ENCODE data around the gene ERC2.
"Not testable (repeated sequence)": the region's sequence is repeated elsewhere in the genome, so short reads cannot be mapped to it uniquely, and the experiment has no call there.

ERC2 gene

GRCh38 chr3:56051052-56051451, 417.2 kb downstream of the ERC2 start:
- Mint-ChIP-seq H3K4me3 (no peak overlapping the region), H3K27ac (no peak overlapping the region), H3K4me1 (no peaks in the 10 kb centered on the region), H3K36me3 (ENCODE audit: low read depth) (no peaks in the 10 kb centered on the region), H3K27me3 (peaks cover 2% of the 10 kb centered on the region), H3K9me3 (no peaks in the 10 kb centered on the region)
- ATAC-seq: no peak
- no peak for DNase-seq

DNA sequence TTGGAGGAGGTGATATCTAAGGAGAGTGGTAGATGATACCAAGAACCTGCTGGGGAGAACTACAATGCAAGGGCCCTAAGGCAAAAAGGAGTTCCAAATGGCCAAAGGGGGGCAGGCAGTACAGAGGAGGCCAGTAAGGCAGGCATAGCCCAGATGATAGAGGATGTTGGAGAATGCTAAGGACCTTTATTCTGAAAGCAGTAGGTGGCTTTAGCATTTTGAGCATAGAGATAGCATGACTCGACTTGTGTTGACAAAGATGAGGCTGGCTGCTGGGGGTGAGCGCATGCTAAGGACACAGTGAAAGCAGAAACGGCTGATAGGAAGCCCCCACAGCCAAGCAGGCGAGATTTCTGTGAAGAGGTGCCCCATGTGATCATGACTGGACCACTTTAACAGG, 419.3 kb downstream of the ERC2 start:
- H3K9me3 Mint-ChIP-seq: no peaks in the 10 kb centered on the region
- H3K27ac Mint-ChIP-seq: no peak overlapping the region
- DNase-seq: no peak
- ATAC-seq: no peak
- no peaks in the 10 kb centered on the region for H3K36me3 Mint-ChIP-seq (ENCODE audit: low read depth)
- H3K4me1 Mint-ChIP-seq: no peaks in the 10 kb centered on the region
- no peak overlapping the region for H3K4me3 Mint-ChIP-seq
- H3K27me3 Mint-ChIP-seq: peaks cover 2% of the 10 kb centered on the region

GRCh38 chr3:56048331-56048730, 419.9 kb downstream of the ERC2 start:
- ATAC-seq: no peak
- no peak for DNase-seq
- Mint-ChIP-seq H3K27ac (no peak overlapping the region), H3K27me3 (peaks cover 2% of the 10 kb centered on the region), H3K4me1 (no peaks in the 10 kb centered on the region), H3K4me3 (no peak overlapping the region), H3K9me3 (no peaks in the 10 kb centered on the region), H3K36me3 (ENCODE audit: low read depth) (no peaks in the 10 kb centered on the region)

DNA sequence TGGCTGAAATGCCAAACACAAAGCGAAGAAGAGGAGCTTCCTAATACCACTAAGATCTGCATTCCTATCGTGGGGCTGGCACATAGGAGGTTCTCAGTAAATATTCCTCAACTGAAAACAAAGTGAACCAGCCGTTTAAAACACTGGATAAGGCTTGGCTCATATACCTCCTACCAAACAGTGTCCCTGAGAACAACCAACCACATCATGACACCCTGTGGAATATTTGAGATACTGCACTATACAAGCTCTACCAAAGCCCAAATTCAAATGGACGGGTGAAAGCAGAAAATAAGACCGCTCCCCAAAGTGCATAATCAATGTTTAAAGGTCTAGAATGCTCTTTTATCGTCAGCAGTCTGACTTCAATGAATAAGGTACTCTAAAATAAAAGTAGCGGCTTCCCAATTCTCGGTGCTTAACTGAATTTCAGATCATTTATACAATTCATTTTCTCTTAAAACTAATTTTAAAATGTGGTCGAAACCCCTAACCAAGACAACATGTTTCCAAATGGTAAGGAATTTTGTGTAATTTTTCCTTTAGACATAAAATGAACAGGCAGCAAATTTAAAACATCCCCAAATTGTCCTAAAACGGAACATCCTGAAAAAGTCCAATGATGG, 425.8 kb downstream of the ERC2 start:
- Mint-ChIP-seq H3K4me1 (no peaks in the 10 kb centered on the region), H3K9me3 (peaks cover 11% of the 10 kb centered on the region), H3K27me3 (no peaks in the 10 kb centered on the region), H3K27ac (no peak overlapping the region), H3K36me3 (ENCODE audit: low read depth) (no peaks in the 10 kb centered on the region), H3K4me3 (no peak overlapping the region)
- no peak for ATAC-seq
- no peak for DNase-seq

DNA sequence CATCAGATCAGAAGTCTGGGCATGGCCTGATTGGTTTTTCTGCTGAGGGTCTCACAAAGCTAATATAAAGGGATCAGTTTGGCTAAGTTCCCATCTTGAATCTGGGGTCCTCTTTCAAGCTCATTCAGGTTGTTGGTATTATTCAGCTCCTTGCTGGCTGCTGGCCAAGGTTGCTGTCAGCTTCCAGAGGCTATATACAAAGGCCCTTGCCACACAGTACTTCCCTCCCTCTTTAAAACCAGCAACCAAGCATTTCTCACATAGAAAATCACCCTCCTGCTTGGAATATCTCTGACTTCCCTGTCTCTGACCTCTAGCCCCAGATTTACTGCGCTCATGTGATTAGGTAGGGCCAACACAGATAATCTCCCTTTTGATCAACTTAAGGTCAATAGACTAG, 442.9 kb downstream of the ERC2 start:
- ATAC-seq (no peak), DNase-seq (no peak)
- Mint-ChIP-seq H3K27ac (no peak overlapping the region), H3K4me1 (no peaks in the 10 kb centered on the region), H3K9me3 (no peaks in the 10 kb centered on the region), H3K27me3 (peaks cover 1% of the 10 kb centered on the region), H3K4me3 (no peak overlapping the region), H3K36me3 (ENCODE audit: low read depth) (no peaks in the 10 kb centered on the region)

DNA sequence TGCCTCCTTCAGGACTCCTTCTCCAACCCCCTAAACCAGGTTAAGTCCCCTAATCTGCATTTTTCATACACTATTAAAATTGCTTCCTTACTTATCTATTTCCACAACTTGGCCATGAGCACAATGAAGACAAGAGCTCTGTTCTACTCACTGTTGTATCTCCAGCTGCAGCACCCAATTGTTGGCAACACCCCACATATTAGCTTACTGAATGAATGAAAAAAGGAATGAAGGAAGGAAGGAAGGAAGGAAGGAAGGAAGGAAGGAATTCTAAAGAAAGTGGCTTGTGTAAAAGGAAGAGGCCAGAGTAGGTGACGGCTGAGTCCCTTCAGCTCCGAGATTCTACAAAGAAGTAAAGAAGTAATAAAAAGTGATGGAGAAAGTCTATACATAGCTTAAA, 444.7 kb downstream of the ERC2 start:
- H3K9me3 Mint-ChIP-seq: no peaks in the 10 kb centered on the region
- ATAC-seq (no peak), DNase-seq (no peak)
- no peak overlapping the region for H3K4me3 Mint-ChIP-seq
- H3K4me1 Mint-ChIP-seq: no peaks in the 10 kb centered on the region
- no peak overlapping the region for H3K27ac Mint-ChIP-seq
- peaks cover 1% of the 10 kb centered on the region for H3K27me3 Mint-ChIP-seq
- H3K36me3 Mint-ChIP-seq (ENCODE audit: low read depth): no peaks in the 10 kb centered on the region

GRCh38 chr3:56022619-56023018, 445.6 kb downstream of the ERC2 start:
- H3K36me3 Mint-ChIP-seq (ENCODE audit: low read depth): no peaks in the 10 kb centered on the region

GRCh38 chr3:56019490-56020146, 448.6 kb downstream of the ERC2 start:
- Mint-ChIP-seq H3K9me3 (no peaks in the 10 kb centered on the region), H3K4me1 (no peaks in the 10 kb centered on the region), H3K27me3 (peaks cover 1% of the 10 kb centered on the region), H3K27ac (no peak overlapping the region), H3K4me3 (no peak overlapping the region), H3K36me3 (ENCODE audit: low read depth) (no peaks in the 10 kb centered on the region)
- ATAC-seq (no peak), DNase-seq (no peak)

More at GRCh38 chr3:56022619-56023018, 445.6 kb downstream of the ERC2 start:
- Mint-ChIP-seq H3K4me3 (no peak overlapping the region), H3K27me3 (peaks cover 1% of the 10 kb centered on the region), H3K27ac (no peak overlapping the region), H3K9me3 (no peaks in the 10 kb centered on the region), H3K4me1 (no peaks in the 10 kb centered on the region)
- no peak for DNase-seq
- no peak for ATAC-seq

DNA sequence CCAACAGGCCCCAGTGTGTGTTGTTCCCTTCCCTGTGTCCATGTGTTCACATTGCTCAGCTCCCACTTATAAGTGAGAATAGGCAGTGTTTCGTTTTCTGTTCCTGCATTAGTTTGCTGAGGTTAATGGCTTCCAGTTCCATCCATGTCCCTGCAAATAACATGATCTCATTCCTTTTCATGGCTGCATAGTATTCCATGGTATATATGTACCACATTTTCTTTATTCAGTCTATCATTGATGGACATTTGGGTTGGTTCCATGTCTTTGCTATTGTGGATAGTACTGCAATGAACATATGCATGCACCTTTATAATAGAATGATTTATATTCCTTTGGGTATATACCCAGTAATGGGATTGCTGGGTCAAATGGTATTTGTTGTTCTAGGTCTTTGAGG, 452.9 kb downstream of the ERC2 start:
- H3K27me3 Mint-ChIP-seq; H3K4me1 Mint-ChIP-seq; H3K27ac Mint-ChIP-seq; H3K4me3 Mint-ChIP-seq; DNase-seq; H3K9me3 Mint-ChIP-seq; ATAC-seq; H3K36me3 Mint-ChIP-seq (ENCODE audit: low read depth): not testable (repeated sequence)

DNA sequence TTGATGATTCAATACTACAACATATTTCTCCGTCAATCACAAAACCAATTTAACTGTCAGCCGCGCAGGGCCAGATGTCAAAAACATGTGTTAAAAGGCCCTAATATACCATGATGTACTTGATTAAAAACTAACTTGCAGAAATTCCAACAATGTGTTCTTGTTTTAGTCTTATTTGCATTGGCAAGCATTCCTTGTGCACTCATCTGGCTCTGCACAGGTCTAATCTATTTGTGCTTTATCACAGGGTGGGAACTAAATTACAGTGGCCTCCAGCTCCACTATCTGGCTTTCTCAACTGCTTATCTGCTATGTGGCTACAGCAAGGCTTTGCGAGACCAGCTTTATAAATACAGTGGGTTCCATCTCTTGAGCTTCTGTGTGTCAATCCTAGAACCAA, 455.5 kb downstream of the ERC2 start:
- Mint-ChIP-seq H3K4me1 (no peaks in the 10 kb centered on the region), H3K4me3 (no peak overlapping the region), H3K36me3 (ENCODE audit: low read depth) (no peaks in the 10 kb centered on the region), H3K27me3 (no peaks in the 10 kb centered on the region), H3K27ac (no peak overlapping the region), H3K9me3 (no peaks in the 10 kb centered on the region)
- DNase-seq (no peak), ATAC-seq (no peak)

DNA sequence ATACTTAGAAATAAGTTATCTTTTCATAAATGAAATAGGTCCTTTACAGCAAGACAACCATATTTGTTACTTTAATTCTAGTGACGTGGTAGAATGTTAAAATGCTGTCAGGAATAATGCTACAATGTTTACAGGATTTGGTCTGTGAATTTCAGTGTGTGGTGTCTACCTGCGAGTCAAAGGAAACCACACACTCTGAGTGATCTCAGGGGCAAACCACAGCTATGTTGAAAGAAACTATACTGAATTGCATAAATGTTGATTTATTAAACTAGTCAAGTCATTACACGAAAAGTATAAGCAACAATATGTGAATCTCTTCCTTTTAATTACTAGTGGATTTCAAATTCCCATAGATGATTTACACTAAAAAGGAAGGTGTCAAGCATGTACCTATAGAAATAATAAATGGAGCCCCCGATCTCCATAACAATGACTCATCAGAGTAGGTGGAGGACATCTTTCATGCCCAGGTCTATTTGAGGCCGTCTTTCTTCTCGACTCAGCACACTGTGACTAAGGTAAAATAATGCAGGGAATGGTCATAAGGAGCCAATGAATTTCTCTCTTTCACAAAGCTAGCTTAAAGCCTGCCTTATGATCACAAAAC, 463.0 kb downstream of the ERC2 start:
- Mint-ChIP-seq H3K4me1 (no peaks in the 10 kb centered on the region), H3K9me3 (no peaks in the 10 kb centered on the region), H3K4me3 (no peak overlapping the region), H3K27ac (no peak overlapping the region), H3K27me3 (peaks cover 3% of the 10 kb centered on the region), H3K36me3 (ENCODE audit: low read depth) (no peaks in the 10 kb centered on the region)
- no peak for ATAC-seq
- DNase-seq: no peak

- no peak for DNase-seq
- H3K27me3 Mint-ChIP-seq: peaks cover 3% of the 10 kb centered on the region
- no peak overlapping the region for H3K4me3 Mint-ChIP-seq
- no peak for ATAC-seq
- H3K4me1 Mint-ChIP-seq: no peaks in the 10 kb centered on the region
- no peak overlapping the region for H3K27ac Mint-ChIP-seq
- no peaks in the 10 kb centered on the region for H3K9me3 Mint-ChIP-seq
- H3K36me3 Mint-ChIP-seq (ENCODE audit: low read depth): no peaks in the 10 kb centered on the region
Measured at GRCh38 chr3:56003129-56003528, 465.1 kb downstream of the ERC2 start.

GRCh38 chr3:56001991-56002390, 466.3 kb downstream of the ERC2 start:
- H3K4me1 Mint-ChIP-seq: no peaks in the 10 kb centered on the region
- no peak overlapping the region for H3K4me3 Mint-ChIP-seq
- DNase-seq (no peak), ATAC-seq (no peak)
- no peaks in the 10 kb centered on the region for H3K9me3 Mint-ChIP-seq
- H3K27ac Mint-ChIP-seq: no peak overlapping the region
- H3K27me3 Mint-ChIP-seq: peaks cover 3% of the 10 kb centered on the region
- H3K36me3 Mint-ChIP-seq (ENCODE audit: low read depth): no peaks in the 10 kb centered on the region

DNA sequence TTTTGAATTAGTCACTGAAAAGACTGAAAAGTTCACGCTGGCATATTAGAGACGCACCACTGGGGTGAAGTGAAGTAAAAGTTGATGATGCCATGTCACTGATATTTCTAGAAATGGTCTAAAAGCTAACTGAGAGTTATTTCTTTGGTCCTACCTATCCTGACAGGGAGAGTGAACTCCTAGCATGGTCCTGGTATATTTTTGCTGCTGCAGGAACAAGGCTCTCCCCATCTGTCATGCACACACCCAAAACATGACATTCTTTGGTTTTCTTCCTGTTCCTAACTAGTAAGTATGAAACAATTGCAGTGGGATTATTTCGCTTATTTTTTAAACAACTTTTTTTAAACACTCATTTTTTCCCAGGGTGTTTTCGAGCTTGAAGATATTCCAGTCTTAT, 466.7 kb downstream of the ERC2 start:
- no peak overlapping the region for H3K4me3 Mint-ChIP-seq
- no peak for DNase-seq
- H3K27me3 Mint-ChIP-seq: peaks cover 3% of the 10 kb centered on the region
- ATAC-seq: no peak
- H3K36me3 Mint-ChIP-seq (ENCODE audit: low read depth): no peaks in the 10 kb centered on the region
- no peaks in the 10 kb centered on the region for H3K4me1 Mint-ChIP-seq
- H3K27ac Mint-ChIP-seq: no peak overlapping the region
- H3K9me3 Mint-ChIP-seq: no peaks in the 10 kb centered on the region

DNA sequence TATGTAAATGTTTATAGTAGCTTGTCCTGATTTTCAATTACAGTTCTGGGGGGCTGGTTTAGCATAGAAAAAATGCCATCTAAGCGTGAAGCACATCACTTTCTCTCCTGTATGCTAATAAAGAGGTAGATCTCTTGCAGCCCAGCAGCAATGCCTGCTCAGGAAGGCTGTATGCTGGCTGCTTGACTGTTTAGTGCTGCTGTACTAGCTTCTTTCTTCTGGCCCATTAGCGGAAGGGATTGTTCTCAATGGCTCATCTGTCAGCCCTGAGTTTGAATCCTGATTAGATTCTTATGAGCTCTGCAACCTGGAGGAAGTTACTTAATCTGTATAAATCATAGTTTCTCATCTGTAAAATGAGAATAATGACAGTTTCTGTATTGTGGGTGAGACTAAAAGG, 478.9 kb downstream of the ERC2 start:
- Mint-ChIP-seq H3K27me3 (no peaks in the 10 kb centered on the region), H3K4me1 (no peaks in the 10 kb centered on the region), H3K9me3 (no peaks in the 10 kb centered on the region), H3K27ac (no peak overlapping the region), H3K36me3 (ENCODE audit: low read depth) (no peaks in the 10 kb centered on the region), H3K4me3 (no peak overlapping the region)
- ATAC-seq (no peak), DNase-seq (no peak)

All from activated naive CD8-positive, alpha-beta T cell treated with anti-CD3 and anti-CD28 coated beads, Interleukin-2, amount 50 U/mL, for 24 hours (primary cell).